K562 (cell line): Measurements from ENCODE around the gene VPS26A. TPM values are rescaled to one million over a fixed set of nuclear protein-coding genes. Genes with fewer than 3 reads are reported as not detected.
A peak's percentile ranks its signal among the peaks of the same experiment; 100 is the strongest.

Experiments
- CCNT2 ChIP-seq: IDR thresholded peaks from 2 replicates; pipeline ENCODE4 v1.6.1; 2011; ENCODE audit warnings: borderline replicate concordance, low read depth, mild to moderate bottlenecking, moderate library complexity, mixed read lengths, low read length; ENCODE audit not compliant: insufficient read length; ENCODE audit errors: extremely low read depth
- EP300 ChIP-seq: IDR thresholded peaks from 2 replicates; pipeline ENCODE4 v1.6.1; 2012; ENCODE audit warnings: low read length, improper control_type of control experiment
- HDAC3 ChIP-seq: fragments of 450-650 bp; IDR thresholded peaks from 2 replicates; pipeline ENCODE4 v1.6.1; 2018; ENCODE audit warnings: borderline replicate concordance, mild to moderate bottlenecking, moderate library complexity; ENCODE audit not compliant: partially characterized antibody
- KLF10 ChIP-seq: fragments of 250-450 bp; sonication (Bioruptor Pico); IDR thresholded peaks from 2 replicates; pipeline ENCODE4 v1.6.1; 2021; ENCODE audit warnings: matching md5 sums
- NFRKB ChIP-seq: fragments of 450-650 bp; IDR thresholded peaks from 2 replicates; pipeline ENCODE4 v1.6.1; 2016; ENCODE audit warnings: low read depth
- POU5F1 ChIP-seq: fragments of 150-350 bp; IDR thresholded peaks from 2 replicates; pipeline ENCODE4 v1.6.1; 2014; ENCODE audit warnings: borderline replicate concordance, low read length, low read depth, mild to moderate bottlenecking; ENCODE audit not compliant: partially characterized antibody
- RBM22 ChIP-seq: fragments of 200-400 bp; formaldehyde crosslinking; IDR thresholded peaks from 2 replicates; pipeline ENCODE4 v1.6.1; 2018; ENCODE audit warnings: low read length, low read depth; ENCODE audit not compliant: poor library complexity, severe bottlenecking
- RCOR1 ChIP-seq, 2 experiments: IDR thresholded peaks; 2 replicates each; pipeline ENCODE4 v1.6.1; 2012; ENCODE audit warnings: low read depth in 2 of 2, low read length in 2 of 2, borderline replicate concordance in 1 of 2, improper control_type of control experiment in 1 of 2
- RFX1 ChIP-seq: fragments of 450-650 bp; IDR thresholded peaks from 2 replicates; pipeline ENCODE4 v1.6.1; 2016; ENCODE audit warnings: mild to moderate bottlenecking, moderate library complexity
- ZEB2 ChIP-seq: fragments of 450-650 bp; IDR thresholded peaks from 2 replicates; pipeline ENCODE4 v1.6.1; 2016
- ZNF253 ChIP-seq: fragments of 250-450 bp; sonication (Bioruptor Pico); conservative IDR thresholded peaks from 2 replicates; pipeline ENCODE4 v1.6.1; 2021; ENCODE audit warnings: mild to moderate bottlenecking
- ZNF766 ChIP-seq: fragments of 200-800 bp; sonication (Bioruptor generic); conservative IDR thresholded peaks from 2 replicates; pipeline ENCODE4 v1.6.1; 2016; ENCODE audit warnings: missing genetic modification characterization, missing compliant biosample characterization
- polyA plus RNA-seq, 8 experiments: library from polyadenylated mRNA; depleted of rRNA in 4 of 8; stranded (reverse) in 5 of 8; unstranded in 3 of 8; fragments of >200 nt; fragmentation: Nextera tagmentation in 2 of 8; fragmentation: Illumina TruSeq in 1 of 8; extraction: Ambion mirVana in 2 of 8; extraction: Trizol in 1 of 8; gene quantifications; 2 replicates each; pipeline versions ENCODE4 v1.2.1 to v1.2.3, GENCODE V29; 2011 to 2014; ENCODE audit warnings: inconsistent platforms in 1 of 8, missing spikeins in 1 of 8
- total RNA-seq, 7 experiments: library from RNA; depleted of rRNA in 6 of 7; stranded (reverse); fragments of >200 nt in 6 of 7; fragmentation: Illumina TruSeq in 2 of 7; extraction: Trizol in 2 of 7; gene quantifications; 2 replicates each; pipeline versions ENCODE4 v1.2.1 to v1.2.3, GENCODE V29; 2011 to 2021; ENCODE audit warnings: low replicate concordance in 1 of 7
- TF ChIP-seq, protein P1 (sequence below), 3 experiments: IDR thresholded peaks in 2 of 3; conservative IDR thresholded peaks in 1 of 3; 2 replicates each; pipeline ENCODE4 v1.5.1; 2011 to 2012; ENCODE audit warnings: low read length in 3 of 3, mild to moderate bottlenecking in 3 of 3, control low read depth in 2 of 3, improper control_type of control experiment in 1 of 3, inconsistent platforms in 1 of 3, low read depth in 1 of 3, mixed read lengths in 1 of 3, moderate library complexity in 1 of 3; ENCODE audit not compliant: insufficient read depth in 2 of 3
- TF ChIP-seq, protein P2 (sequence below): fragments of 450-650 bp; formaldehyde crosslinking; IDR thresholded peaks from 2 replicates; pipeline ENCODE4 v1.4.0; 2020; ENCODE audit warnings: mild to moderate bottlenecking, moderate library complexity
- TF ChIP-seq, protein P3 (sequence below), 2 experiments: fragments of 450-650 bp in 1 of 2; sonication (generic) in 1 of 2; formaldehyde crosslinking in 1 of 2; IDR thresholded peaks in 1 of 2; conservative IDR thresholded peaks in 1 of 2; 2 replicates each; pipeline versions ENCODE4 v1.6.1 to v1.8.1; 2016 to 2023; ENCODE audit warnings: mild to moderate bottlenecking in 2 of 2, moderate library complexity in 2 of 2, inconsistent platforms in 1 of 2, missing genetic modification reagents in 1 of 2
- TF ChIP-seq, protein P4 (sequence below): fragments of 450-650 bp; IDR thresholded peaks from 2 replicates; pipeline ENCODE4 v1.6.1; 2017; ENCODE audit warnings: antibody characterized with exemption, mild to moderate bottlenecking
- TF ChIP-seq, protein P5 (sequence below): fragments of 450-650 bp; IDR thresholded peaks from 2 replicates; pipeline ENCODE4 v1.6.1; 2016; ENCODE audit warnings: low read depth, mild to moderate bottlenecking, moderate library complexity

Gene VPS26A
- total and polyA plus RNA-seq, 9 of the 15 experiments (the other 6 are each of a cell fraction or from before 2014, with no cell fraction given): 47.1 to 137 (median 69.3) TPM

DNA sequence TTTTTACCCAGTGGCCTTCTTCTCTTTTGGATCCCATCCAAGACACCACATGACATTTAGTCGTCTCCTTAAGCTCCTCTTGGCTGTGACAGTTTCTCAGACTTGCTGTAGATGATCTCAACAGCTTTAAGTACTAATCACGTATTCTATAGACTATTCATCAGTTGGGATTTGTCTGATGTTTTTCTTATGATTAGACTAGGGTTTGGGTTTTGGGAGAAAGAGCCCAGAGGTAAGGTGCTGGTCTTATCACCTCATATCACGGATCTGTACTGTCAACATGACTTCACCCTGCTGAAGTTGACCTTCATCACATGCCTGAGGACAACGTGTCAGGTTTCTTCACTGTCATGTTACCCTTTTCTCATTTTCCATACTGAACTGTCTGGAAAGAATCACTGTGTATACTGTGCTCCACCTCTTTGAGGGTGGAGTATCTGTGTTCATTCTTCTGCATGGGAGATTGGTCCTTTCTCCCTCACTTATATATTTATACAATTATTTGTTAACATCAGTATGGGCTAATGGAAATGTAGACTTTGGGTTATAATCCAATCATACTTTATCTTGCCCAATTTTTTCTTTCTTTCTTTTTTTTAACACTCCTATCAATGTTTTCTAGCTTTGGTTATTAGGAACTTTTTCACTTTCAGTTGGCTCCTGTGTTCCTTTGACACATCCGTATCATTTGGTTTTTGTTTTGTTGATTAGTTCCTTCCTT, 89.8 kb downstream of the VPS26A start (continued):
- TF ChIP-seq, protein P1, sequence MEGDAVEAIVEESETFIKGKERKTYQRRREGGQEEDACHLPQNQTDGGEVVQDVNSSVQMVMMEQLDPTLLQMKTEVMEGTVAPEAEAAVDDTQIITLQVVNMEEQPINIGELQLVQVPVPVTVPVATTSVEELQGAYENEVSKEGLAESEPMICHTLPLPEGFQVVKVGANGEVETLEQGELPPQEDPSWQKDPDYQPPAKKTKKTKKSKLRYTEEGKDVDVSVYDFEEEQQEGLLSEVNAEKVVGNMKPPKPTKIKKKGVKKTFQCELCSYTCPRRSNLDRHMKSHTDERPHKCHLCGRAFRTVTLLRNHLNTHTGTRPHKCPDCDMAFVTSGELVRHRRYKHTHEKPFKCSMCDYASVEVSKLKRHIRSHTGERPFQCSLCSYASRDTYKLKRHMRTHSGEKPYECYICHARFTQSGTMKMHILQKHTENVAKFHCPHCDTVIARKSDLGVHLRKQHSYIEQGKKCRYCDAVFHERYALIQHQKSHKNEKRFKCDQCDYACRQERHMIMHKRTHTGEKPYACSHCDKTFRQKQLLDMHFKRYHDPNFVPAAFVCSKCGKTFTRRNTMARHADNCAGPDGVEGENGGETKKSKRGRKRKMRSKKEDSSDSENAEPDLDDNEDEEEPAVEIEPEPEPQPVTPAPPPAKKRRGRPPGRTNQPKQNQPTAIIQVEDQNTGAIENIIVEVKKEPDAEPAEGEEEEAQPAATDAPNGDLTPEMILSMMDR (IDR thresholded peaks at IDR 0.05 in 2 of 3, conservative IDR thresholded peaks at IDR 0.05 in 1 of 3; ENCODE audit: insufficient read depth in 2 of 3, low read depth in 1 of 3, low read length in 3 of 3): no peak
- TF ChIP-seq ZNF766 (peak; percentile 82; the same call in 1 of the 2 replicates), EP300 (peak; percentile 56; the same call in 1 of the 2 replicates), HDAC3 (peak; percentile 30), CCNT2 (no peak), RFX1 (no peak), NFRKB (peak; percentile 67; the same call in 1 of the 2 replicates), RCOR1 (IDR thresholded peaks at IDR 0.05; ENCODE audit: borderline replicate concordance in 1 of 2, low read depth in 2 of 2, low read length in 2 of 2) (peak in 1 of 2 experiments; percentile 91; a peak in 1 of 4 replicates), ZNF253 (CRISPR knock-in tag) (no peak), POU5F1 (no peak), ZEB2 (peak; percentile 91), RBM22 (no peak), KLF10 (CRISPR knock-in tag) (no peak)
- TF ChIP-seq, protein P2, sequence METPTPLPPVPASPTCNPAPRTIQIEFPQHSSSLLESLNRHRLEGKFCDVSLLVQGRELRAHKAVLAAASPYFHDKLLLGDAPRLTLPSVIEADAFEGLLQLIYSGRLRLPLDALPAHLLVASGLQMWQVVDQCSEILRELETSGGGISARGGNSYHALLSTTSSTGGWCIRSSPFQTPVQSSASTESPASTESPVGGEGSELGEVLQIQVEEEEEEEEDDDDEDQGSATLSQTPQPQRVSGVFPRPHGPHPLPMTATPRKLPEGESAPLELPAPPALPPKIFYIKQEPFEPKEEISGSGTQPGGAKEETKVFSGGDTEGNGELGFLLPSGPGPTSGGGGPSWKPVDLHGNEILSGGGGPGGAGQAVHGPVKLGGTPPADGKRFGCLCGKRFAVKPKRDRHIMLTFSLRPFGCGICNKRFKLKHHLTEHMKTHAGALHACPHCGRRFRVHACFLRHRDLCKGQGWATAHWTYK (CRISPR knock-in tag): no peak
- TF ChIP-seq, protein P3, sequence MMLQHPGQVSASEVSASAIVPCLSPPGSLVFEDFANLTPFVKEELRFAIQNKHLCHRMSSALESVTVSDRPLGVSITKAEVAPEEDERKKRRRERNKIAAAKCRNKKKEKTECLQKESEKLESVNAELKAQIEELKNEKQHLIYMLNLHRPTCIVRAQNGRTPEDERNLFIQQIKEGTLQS (IDR thresholded peaks at IDR 0.05): peak; percentile 82
- TF ChIP-seq, protein P3 (CRISPR knock-in tag; conservative IDR thresholded peaks at IDR 0.05): peak; percentile 58; the same call in 1 of the 2 replicates
- TF ChIP-seq, protein P4, sequence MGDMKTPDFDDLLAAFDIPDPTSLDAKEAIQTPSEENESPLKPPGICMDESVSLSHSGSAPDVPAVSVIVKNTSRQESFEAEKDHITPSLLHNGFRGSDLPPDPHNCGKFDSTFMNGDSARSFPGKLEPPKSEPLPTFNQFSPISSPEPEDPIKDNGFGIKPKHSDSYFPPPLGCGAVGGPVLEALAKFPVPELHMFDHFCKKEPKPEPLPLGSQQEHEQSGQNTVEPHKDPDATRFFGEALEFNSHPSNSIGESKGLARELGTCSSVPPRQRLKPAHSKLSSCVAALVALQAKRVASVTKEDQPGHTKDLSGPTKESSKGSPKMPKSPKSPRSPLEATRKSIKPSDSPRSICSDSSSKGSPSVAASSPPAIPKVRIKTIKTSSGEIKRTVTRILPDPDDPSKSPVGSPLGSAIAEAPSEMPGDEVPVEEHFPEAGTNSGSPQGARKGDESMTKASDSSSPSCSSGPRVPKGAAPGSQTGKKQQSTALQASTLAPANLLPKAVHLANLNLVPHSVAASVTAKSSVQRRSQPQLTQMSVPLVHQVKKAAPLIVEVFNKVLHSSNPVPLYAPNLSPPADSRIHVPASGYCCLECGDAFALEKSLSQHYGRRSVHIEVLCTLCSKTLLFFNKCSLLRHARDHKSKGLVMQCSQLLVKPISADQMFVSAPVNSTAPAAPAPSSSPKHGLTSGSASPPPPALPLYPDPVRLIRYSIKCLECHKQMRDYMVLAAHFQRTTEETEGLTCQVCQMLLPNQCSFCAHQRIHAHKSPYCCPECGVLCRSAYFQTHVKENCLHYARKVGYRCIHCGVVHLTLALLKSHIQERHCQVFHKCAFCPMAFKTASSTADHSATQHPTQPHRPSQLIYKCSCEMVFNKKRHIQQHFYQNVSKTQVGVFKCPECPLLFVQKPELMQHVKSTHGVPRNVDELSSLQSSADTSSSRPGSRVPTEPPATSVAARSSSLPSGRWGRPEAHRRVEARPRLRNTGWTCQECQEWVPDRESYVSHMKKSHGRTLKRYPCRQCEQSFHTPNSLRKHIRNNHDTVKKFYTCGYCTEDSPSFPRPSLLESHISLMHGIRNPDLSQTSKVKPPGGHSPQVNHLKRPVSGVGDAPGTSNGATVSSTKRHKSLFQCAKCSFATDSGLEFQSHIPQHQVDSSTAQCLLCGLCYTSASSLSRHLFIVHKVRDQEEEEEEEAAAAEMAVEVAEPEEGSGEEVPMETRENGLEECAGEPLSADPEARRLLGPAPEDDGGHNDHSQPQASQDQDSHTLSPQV: peak; percentile 38; the same call in 1 of the 2 replicates
- TF ChIP-seq, protein P5, sequence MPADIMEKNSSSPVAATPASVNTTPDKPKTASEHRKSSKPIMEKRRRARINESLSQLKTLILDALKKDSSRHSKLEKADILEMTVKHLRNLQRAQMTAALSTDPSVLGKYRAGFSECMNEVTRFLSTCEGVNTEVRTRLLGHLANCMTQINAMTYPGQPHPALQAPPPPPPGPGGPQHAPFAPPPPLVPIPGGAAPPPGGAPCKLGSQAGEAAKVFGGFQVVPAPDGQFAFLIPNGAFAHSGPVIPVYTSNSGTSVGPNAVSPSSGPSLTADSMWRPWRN: peak; percentile 59; the same call in 1 of the 2 replicates
